HG03045 (cell line): ENCODE data around the gene SMIM5.
"Not testable (repeated sequence)": the region's sequence is repeated elsewhere in the genome, so short reads cannot be mapped to it uniquely, and the experiment has no call there.

Source experiments
- ATAC-seq: cut with Tn5 transposase; IDR thresholded peaks from one replicate; pipeline ENCODE4 v1.9.1; 2021; ENCODE audit warnings: mild to moderate bottlenecking, moderate library complexity; ENCODE audit not compliant: unreplicated experiment

The SMIM5 gene

GRCh38 chr17:75632863-75633485 lies at the start of gene SMIM5:
SMIM5 (plus strand) TSS chr17:75633434; CDS start chr17:75640202, 6,768 bp downstream.
- no peak for ATAC-seq

GRCh38 chr17:75584849-75585175 lies 48.4 kb upstream of the SMIM5 start:
- ATAC-seq: no peak

DNA sequence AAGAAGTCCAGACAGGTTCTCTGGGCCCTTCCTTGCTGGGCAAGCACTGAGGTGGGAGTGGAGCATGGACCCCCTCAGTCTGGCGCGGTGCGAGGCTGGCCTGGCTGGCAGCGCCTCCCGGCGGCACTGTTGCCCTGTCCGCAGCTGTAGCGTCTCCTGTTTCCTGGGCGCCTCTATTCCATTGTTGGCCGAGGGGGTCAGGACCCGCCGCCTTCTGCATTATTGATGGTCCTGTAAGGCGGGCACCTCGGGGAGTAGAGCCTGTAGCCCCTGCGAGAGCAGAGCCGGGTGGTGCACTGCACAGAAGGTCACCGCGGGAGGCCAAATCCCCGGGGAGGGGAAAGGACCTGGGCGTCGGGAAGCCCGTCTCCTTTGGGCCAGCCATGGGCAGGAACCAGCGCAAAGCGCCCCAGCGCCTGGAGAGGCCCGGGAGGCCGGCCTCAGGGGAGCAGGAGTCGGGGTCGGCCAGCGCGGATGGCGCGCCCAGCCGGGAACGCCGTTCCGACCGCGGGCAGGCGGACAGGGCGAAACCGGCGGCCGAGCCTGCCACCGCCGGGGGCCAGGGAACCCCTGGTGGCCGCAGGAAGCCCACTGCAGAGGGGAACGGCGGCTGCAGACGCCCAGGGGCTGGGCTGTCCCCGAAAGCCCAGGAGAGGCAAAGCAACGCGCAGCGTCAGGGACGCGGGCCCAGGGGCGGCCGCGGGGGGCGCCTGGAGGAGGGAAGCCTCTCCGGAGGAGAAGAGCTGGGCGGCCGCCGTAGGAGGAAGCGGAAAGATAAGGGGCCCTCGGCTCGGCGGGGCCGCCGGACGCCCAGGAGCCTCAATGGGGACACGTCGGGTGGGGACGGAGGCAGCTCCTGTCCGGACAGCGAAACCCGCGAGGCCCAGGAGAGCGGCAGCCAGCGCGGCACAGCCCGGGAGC lies 45.3 kb upstream of the SMIM5 start, which contains the start of gene MYO15B:
TSS of gene MYO15B (plus strand) at position 126 of the 921 bp plus-strand sequence. CDS start at position 384, 258 bp downstream.
- ATAC-seq: no peak

DNA sequence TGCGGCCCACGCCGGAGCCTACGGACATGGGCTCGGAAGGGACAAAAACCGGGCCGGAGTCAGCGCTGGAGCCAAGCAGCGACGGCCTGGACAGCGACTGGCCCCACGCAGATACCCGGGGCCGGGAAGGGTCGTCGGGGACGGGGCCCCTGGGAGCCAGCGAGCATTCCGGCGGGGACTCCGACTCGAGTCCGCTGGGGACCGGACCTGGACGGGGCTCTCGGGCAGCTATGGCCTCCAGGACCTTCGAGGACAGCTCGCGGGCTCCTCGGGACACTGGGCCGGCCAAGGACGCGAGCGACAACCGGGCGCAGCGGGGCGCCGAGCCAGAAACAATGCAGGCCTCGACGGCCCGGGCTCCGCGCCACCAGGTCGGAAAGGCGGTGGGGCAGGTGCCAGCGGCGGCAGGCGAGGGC lies 44.6 kb upstream of the SMIM5 start:
- ATAC-seq: peak; percentile 23

DNA sequence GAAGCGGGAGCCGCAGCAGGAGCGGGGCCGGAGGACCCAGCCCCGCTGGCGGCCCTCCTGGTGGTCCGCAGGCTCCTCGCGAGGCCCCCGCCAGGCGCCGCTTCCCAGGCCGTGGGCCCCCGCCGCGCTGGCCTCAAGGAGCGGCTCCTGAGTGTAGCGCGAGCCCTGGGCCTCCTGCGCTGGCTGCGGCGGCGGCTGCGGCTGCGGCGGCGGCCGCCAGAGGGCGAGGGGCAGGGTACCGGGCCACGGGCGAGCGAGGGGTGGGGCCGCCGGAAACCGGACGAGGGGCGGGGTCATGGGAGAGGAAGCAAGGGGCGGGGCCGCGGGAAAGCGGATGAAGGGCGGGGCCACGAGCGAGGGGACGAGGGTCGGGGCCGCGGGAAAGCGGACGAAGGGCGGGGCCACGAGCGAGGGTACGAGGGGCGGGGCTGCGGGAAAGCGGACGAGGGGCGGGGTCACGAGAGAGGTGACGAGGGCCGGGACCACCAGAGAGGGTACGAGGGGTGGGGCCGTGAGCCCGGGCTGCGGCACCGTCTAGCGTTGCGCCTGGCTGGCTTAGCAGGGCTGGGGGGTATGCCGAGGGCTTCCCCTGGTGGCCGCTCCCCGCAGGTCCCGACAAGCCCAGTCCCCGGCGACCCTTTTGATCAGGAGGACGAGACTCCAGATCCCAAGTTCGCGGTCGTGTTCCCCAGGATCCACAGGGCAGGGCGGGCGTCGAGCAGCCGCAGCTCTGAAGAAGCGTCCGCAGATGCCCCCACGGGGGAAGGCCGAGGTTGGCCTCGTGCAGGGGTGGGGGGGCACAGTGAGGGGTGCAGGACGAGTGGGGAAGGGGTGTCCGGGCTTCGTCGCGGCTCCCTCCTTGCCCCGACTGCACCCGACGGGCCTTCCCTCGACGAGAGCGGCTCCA lies 44.0 kb upstream of the SMIM5 start:
- peak; percentile 69 for ATAC-seq

DNA sequence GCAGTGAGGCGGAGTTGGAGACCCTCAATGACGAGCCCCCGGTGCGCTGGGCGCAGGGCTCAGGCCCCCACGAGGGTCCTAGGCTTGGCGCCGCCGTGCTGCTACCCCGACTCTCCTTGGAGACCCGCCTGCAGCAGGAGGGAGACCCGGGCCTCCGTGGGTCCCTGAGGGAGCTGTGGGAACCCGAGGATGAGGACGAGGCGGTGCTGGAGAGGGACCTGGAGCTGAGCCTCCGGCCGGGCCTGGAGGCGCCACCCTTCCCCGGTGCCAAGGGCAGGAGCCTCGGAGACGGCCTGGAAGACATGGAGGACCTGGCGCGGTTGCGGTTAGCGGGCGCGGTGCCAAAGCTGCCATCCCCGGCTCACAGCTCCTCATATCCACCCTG lies 43.3 kb upstream of the SMIM5 start:
- no peak for ATAC-seq

DNA sequence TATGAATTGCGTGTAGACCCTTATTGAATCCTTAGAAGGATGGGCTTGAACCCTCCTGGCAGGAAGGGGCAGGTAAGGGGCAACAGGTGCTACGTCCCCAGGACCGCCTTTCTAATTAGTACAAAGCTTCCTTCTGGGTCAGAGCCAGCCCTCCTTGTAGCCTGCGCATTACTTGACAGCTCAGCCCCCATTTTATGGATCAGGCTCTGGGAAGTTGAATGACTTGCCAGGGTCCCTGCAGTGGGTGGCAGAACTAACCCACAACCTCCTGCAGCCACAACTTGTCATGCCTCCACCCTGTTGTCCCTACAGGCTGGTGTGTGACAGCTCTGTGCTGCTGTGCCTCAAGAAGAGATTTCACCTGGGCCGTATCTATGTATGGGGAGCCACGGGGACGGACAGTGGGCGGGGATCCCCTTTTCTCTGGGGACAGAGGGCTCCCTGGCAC lies 42.9 kb upstream of the SMIM5 start:
- no peak for ATAC-seq

DNA sequence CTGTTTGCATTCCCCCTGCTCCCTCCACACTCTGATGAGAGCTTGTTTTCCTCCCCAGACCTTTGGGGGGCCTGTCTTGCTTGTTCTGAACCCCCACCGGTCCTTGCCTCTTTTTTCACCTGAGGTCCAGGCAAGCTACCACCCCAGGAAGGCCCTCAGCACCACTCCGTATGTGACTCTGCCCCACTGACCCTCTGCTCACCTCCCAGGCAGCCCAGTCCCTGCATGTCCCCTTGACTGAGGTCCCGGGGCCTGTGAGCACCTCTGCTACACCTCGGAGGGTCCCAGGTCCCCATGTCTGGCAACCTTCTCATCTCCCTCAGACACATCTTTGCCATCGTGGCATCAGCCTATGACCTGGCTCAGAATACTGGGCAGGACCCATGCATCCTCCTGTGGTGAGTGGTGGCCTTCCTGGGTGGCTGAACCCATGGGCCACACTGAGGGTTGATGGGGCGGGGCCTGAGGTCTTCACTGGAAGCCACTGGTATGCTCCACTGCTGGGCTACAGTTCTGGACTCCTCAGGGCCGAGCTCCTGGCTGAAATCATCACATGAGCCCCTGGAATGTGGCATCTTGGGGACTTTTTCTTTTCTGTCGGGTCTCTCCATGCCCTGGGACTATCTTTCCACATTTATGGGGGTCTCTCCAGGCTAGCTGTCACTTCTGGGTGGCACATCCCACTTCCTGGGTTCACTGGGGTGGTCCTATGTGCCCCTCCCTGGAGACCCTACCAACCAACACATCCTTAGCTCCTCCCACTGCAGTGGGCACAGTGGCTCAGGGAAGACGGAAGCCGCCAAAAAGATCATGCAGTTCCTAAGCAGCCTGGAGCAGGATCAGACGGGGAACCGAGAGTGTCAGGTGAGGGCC lies 42.1 kb upstream of the SMIM5 start:
- ATAC-seq: no peak

GRCh38 chr17:75591722-75592302 lies 41.4 kb upstream of the SMIM5 start:
- ATAC-seq: no peak

GRCh38 chr17:75592348-75593020 lies 40.8 kb upstream of the SMIM5 start:
- no peak for ATAC-seq

- ATAC-seq: not testable (repeated sequence)
These were observed 39.8 kb upstream of the SMIM5 start for GRCh38 chr17:75593430-75593829.

- ATAC-seq: no peak
These were observed 38.5 kb upstream of the SMIM5 start for GRCh38 chr17:75594499-75595283.

- ATAC-seq: no peak
These were observed 37.8 kb upstream of the SMIM5 start for GRCh38 chr17:75595284-75595919.

- no peak for ATAC-seq
These were observed 37.3 kb upstream of the SMIM5 start for GRCh38 chr17:75595920-75596313.

DNA sequence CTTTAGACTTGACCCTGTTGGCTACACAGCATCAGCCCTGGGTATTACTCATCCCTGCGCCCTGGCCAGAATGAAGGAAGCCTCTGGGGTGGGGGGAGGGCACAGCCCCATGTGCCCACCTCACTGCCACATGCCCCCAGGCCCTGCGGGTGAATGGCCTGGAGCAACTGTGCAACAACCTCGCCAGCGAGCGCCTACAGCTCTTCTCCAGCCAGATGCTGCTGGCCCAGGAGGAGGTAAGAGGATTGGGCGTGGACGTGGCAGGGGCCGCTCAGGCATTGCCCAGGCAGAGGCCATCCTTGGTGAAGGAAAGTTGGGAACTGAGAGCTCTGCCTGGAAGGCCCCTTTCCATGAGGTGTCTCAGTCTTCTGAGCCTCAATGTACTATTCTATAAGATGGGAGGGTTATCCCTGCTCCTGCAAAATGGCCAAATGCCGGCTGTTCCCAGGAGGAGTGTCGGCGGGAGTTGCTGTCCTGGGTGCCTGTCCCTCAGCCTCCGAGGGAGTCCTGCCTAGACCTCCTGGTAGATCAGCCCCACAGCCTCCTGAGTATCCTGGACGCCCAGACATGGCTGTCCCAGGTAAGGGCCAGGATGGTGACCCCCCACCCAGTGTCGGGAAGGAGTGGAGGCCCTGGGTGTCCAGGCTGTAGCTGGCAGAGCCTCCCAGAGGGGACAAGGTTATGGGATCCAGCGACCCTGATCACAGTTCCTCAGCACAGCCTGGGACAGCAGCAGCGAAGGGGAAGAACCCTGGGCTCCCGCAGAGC lies 36.7 kb upstream of the SMIM5 start:
- ATAC-seq: no peak

DNA sequence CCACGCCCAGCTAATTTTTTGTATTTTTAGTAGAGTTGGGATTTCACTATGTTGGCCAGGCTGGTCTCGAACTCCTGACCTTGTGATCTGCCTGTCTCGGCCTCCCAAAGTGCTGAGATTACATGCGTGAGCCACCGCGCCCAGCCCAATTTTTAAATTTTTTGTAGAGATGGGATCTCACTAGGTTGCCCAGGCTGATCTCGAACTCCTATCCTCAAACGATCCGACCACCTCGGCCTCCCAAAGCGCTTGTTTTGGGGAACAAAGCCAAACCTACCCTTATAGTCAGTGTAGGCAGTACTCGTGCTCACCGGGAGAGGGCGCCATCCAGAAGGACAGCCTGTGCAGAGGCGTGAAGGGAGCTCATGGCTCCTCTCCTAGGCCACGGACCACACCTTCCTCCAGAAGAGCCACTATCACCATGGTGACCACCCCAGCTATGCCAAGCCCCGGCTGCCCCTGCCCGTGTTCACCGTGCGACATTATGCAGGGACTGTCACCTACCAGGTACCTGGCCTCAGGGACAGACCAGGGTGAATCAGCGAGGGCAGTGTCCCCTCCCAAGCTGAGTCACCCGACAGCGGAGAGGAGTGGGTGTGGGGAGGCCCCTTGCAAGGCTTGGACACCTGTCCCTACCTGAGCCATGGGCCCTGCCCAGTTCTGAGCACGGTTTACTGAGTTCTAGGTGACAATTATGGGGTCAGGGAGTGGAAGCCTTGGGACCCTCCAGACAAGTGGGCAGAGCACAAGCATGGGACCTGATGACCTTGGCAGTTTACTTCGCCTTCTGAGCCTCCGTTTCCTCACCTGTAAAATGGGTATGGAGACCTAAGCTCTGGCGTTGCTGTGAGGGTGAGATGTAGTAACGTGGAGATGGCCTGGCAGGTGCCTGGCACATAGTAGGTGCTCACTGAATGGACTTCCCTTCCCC lies 31.9 kb upstream of the SMIM5 start:
- no peak for ATAC-seq
